GM12864 (cell line): ENCODE data around the gene SCAANT1.

ENCODE experiments used
- DNase-seq: peaks from one replicate; pipeline ENCODE4 v3.0.0-alpha.2; 2011; ENCODE audit warnings: low read depth
- H3K4me3 ChIP-seq: 2 replicates; pipeline ENCODE4 v1.5.1; 2011; ENCODE audit warnings: mild to moderate bottlenecking, low read depth, low read length, control low read depth
- CTCF ChIP-seq: IDR thresholded peaks from 2 replicates; pipeline ENCODE4 v1.5.1; 2011; ENCODE audit warnings: low read depth, mild to moderate bottlenecking, moderate library complexity, low read length, control low read depth, inconsistent platforms; ENCODE audit errors: missing control alignments

SCAANT1 gene

GRCh38 chr3:63934041-63934866 lies 22.1 kb upstream of the SCAANT1 start:
- TF ChIP-seq CTCF: no peak
- DNase-seq: no peak
- H3K4me3 ChIP-seq: no peak overlapping the region

DNA sequence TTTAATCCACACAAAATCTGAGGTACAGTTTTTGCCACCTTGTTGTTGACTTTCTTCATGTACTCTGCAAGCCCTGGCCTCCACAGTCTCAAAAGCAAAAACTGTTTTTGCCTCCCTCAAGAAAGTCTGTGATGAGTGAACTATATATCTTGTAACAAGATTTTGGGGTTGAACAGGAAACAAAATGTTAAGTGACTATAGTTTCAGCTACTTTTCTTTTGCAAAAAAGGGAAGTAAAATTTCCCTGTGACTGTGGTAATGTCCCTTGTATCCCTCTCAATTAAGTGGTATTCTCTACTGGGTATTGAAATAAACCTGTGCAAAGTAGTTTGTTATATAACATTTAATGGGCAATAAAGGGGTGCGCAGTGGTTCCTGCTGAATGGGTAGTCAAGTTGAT lies 21.3 kb upstream of the SCAANT1 start:
- H3K4me3 ChIP-seq: no peak overlapping the region
- no peak for TF ChIP-seq CTCF
- DNase-seq: no peak

DNA sequence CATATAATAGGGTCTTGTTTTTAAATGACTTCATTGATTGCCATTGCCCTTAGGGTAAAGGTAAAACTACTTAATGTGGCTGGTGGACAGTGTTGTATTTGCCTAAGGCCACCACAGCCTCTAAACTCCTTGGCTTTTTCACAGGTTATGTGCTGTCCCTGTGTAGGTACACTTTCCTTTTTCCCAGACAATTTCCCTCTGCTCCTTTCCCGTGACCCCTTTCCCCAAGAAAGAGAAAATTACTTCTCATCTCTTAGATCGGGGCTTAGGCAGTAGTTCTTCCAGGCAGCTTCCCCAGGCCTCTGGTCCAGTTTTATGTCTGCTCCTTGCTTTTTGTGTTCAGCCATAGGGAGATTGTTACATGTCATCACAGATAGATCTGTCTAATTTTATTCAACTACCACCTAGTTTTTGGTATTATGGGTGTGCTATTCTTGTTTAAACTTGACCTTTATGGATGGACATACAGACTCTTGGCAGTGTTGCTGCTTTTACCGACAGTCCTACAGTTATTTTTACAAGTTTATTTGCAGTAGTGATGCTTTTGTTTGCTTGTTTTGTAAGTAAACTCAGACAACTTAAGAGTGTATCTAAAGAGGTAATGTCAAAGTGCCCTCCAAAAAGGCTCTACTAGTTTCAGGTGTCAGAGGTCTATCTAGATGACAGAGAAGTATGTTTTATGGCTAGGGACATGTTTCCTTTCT lies 20.5 kb upstream of the SCAANT1 start:
- no peak for DNase-seq
- no peak for TF ChIP-seq CTCF
- H3K4me3 ChIP-seq: no peak overlapping the region

DNA sequence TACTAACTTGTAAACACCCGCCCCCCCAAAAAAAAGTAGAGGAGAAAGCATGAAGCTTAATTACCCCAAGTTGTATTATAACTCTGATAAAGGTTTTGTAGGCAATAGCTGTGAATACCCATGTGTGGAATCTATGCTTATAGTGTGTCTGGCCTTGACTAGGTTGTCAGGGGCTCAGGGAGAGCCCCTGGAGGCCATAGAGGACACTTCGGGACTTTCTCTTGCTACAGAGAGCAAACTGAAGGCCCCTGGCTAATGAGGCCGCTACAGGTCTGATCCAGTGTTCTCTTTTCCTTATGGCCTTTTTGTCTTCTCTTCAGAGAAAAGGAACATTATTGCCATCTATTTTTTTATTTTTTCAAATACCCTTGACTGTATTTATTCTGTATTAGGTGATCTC lies 19.1 kb upstream of the SCAANT1 start:
- TF ChIP-seq CTCF: no peak
- no peak overlapping the region for H3K4me3 ChIP-seq
- DNase-seq: no peak

GRCh38 chr3:63927422-63928280 lies 15.5 kb upstream of the SCAANT1 start:
- H3K4me3 ChIP-seq: no peak overlapping the region
- DNase-seq: no peak
- TF ChIP-seq CTCF: no peak

- no peak for TF ChIP-seq CTCF
- DNase-seq: no peak
Observed at GRCh38 chr3:63926309-63926708, 14.1 kb upstream of the SCAANT1 start.

More at GRCh38 chr3:63926309-63926708, 14.1 kb upstream of the SCAANT1 start:
- H3K4me3 ChIP-seq: no peak overlapping the region
